GM18499 (cell line): Measurements from ENCODE around the gene IL20.

Source experiments
- ATAC-seq: cut with Tn5 transposase; IDR thresholded peaks from one replicate; pipeline ENCODE4 v1.9.1; 2021; ENCODE audit warnings: moderate number of reproducible peaks; ENCODE audit not compliant: insufficient read depth, unreplicated experiment

The IL20 gene, protein sequence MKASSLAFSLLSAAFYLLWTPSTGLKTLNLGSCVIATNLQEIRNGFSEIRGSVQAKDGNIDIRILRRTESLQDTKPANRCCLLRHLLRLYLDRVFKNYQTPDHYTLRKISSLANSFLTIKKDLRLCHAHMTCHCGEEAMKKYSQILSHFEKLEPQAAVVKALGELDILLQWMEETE

DNA sequence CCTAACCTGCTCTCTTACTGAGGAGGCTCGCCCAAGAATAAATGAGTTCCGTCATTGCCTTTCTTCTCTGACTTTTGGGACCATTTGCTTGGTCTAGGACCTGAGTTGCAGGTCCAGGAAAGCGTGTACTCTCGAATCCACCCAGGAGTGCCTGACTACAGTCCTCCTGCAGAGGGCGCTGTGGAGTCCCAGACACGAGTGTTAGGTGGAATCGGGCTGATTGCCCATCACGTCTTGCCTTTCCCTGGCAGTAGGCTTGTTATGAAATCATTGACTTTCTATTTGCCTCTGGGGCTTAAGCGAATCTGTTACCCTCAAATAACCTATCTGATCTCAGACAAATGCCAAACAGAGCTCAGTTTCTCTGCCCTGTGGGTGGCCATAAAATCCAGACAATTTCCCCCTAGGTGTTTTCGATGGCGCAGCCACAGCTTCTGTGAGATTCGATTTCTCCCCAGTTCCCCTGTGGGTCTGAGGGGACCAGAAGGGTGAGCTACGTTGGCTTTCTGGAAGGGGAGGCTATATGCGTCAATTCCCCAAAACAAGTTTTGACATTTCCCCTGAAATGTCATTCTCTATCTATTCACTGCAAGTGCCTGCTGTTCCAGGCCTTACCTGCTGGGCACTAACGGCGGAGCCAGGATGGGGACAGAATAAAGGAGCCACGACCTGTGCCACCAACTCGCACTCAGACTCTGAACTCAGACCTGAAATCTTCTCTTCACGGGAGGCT, at the start of gene IL20:
Gene IL20, plus strand, starts transcription at position 685 of the 733 bp plus-strand sequence. CDS start 230 bp downstream, outside the sequence.
- ATAC-seq = no peak

- peak; percentile 55 for ATAC-seq
These were observed 48.8 kb upstream of the IL20 start for GRCh38 chr1:206816390-206817287.

DNA sequence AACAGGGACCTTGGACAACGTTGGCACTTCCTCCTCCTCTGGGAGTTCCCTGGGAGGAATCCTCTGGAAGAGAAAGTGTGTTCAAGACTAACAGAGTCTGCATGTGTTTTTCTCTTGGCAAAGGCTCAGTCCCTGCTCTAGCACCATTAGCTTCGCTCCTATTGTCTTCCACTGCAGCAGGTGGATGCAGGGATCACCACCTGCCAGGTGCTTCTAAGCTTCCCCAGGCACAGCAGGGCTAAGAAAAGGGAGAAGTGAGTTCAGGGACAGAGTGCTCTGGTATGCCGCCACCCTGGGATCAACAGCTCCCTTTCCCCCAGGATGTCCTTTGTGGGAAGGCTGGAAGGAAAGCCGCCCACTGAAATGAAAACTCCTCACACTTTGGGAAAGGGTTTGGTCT, 43.9 kb upstream of the IL20 start:
- no peak for ATAC-seq

DNA sequence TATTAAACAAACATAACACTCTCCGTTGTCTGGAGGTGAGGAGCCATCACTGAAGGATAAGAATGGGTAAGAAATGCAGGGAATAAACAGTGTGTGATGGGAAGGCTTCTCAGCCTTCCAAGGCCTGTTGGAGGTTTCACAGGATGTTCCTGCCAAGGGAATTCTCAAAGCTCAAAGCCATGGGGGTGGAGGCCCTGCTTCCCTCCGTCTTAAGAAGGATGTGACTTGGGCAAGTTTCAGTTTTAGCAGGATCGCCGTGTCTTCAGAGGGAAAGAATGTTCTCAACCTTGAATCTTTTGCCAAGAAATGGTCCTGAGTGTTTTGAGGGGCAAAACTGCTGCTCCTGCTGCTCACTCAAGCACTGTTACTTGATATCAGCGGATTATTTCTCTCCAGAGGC, 41.7 kb upstream of the IL20 start:
- ATAC-seq = no peak

DNA sequence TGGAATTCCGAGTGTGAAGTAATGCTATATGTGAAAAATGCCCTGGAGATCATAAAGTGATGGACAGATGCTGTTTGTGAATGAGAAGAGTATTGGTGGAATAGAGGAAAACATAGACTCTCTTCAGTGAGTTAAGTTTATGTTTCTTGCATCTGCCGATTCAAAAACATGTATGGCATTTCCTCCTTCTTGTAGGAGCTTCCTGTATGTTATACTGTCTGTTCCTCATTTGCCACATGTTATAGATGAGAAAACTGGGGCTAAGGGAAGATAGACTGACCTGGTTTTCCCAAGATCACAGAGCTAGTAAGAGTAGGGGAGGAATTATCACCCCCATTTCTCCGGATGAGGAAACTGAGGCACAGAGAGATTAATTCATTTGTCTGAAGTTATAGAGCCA, 41.1 kb upstream of the IL20 start:
- no peak for ATAC-seq

DNA sequence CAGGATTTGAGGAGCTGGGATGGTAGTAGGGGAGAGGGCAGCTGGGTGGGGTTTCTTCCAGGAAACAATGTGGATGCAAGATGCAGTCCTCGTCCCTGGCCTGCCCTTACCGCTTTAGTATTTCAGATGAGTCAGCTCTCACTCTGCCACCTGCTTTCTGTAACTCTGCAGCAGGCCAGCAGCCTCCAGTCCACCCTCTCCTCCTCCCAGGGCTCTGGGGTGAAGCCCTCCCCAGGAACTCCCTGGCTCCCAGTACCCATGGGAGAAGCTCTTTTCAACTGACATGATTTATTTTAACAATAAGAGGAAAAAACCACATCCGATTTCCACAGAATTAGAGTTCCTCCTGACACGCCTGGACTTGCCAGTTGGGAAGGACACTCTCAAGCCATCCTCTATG, 39.0 kb upstream of the IL20 start:
- no peak for ATAC-seq

DNA sequence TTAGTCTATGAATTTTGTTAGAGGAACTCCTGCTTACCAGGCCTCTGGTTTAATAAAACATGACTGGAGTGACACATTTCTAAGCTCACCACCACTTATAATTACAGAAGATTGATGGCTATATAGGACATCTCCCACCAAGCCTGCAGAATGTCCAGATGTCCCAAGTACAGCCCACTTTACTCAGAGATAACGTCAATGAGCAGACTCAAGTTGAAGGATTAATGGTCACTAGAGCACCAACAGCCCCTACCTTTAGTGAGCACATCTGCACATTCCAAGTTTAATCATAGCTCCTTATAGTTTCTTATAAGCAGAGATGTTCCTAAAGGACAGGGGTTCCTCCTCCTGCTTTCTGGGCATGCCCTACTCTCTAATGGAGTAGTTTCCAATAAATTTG, 37.4 kb upstream of the IL20 start:
- no peak for ATAC-seq

DNA sequence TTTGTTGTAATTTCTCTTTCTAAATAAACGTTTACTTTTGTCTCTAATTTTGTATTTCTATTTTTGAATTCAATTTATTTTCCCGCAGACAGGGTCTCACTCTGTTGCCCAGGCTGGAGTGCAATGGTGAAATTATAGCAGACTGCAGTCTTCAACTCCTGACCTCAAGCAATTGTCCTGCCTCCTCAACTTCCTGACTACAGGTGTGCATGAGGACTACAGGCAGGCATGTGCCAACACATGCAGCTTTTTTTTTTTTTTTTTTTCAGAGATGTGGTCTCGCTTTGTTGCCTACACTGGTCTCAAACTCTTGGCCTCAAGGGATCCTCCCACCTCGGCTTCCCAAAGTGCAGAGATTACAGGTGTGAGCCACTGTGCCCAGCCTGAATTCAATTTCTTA, 36.7 kb upstream of the IL20 start:
- no peak for ATAC-seq

GRCh38 chr1:206829282-206829681, 36.1 kb upstream of the IL20 start:
- no peak for ATAC-seq

DNA sequence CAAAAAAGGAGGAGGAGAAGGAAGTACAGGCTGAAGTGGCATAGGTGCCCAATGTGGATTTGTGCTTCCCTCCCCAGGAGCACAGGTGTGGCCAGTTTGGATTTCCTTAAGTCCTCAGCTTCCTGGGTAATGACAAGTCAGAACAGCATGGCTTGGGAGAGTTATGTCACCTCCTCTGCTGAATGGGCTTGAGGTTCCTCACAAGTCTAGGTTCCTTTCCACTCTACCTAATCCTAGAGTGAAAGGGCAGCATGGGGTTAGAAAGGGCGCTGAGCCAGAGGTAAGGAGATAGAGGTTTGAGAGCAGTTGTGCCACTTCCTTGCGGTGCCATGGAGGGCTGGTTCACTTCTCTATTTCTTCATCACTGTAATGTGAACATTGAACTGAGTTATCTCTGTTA, 35.5 kb upstream of the IL20 start:
- ATAC-seq = no peak

- no peak for ATAC-seq
These were observed 33.8 kb upstream of the IL20 start for GRCh38 chr1:206831650-206832049.

GRCh38 chr1:206832352-206832880, 33.0 kb upstream of the IL20 start:
- no peak for ATAC-seq

- ATAC-seq = no peak
These were observed 32.2 kb upstream of the IL20 start for GRCh38 chr1:206833106-206833680.

DNA sequence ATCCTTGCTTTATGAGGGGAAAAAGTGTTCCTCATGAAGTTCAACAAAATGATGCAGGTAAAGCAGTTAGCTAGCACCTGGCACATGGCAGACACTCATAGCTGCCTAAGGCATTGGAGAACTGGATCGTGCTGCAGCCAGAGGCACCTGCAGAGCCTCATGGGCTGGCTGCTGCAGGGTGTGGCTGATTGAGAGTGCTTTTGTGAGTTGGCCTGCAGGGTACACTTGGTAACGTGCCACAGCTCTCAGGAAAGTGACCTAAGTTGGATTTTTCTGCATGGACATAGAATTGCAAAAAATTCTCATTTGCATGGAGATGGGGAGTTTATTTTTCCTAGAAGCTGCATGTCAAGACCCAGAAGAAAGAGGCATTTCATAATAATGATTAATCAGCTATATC, 31.6 kb upstream of the IL20 start:
- no peak for ATAC-seq

- no peak for ATAC-seq
These were observed 31.2 kb upstream of the IL20 start for GRCh38 chr1:206834217-206834616.

- no peak for ATAC-seq
These were observed 30.7 kb upstream of the IL20 start for GRCh38 chr1:206834711-206835110.

- no peak for ATAC-seq
These were observed 30.2 kb upstream of the IL20 start for GRCh38 chr1:206835186-206835585.

DNA sequence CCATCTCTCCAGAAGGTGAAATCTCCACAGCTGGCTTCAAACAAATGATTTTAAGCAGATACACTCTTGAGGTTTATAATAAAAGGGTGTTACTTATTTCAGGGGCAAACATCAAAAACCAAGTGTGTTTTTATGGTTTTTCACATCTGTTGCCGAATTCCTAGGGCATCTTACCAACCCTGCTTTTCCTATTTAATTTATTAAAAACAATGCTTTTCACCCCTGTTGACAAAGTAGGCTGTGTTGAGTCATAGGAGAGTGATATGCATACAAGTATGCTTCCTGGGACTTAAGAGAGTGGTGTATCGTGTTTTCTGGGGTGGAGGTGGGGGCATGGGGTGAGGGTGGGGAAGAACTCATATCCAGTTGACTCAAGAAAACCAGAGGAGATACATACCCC, 29.3 kb upstream of the IL20 start:
- ATAC-seq = no peak

GRCh38 chr1:206839006-206839560, 26.3 kb upstream of the IL20 start:
- ATAC-seq = no peak

DNA sequence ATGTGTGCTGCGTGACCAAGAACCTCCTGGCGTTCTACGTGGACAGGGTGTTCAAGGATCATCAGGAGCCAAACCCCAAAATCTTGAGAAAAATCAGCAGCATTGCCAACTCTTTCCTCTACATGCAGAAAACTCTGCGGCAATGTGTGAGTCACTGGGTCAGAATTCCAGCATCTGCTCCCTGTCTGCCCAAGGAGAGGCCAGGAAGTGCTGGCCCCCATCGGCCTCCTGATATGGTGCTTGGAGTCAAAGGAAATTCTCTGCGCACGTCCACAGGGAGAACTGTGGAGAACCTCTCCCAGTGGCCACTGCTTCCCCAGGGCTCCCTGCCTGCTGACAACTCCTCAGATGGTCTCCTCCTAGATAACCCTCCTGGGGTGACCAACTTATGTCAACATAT, 25.6 kb upstream of the IL20 start:
- no peak for ATAC-seq
